Immature natural killer cell (primary cell): ENCODE data around the gene DENND6A. TPM values are rescaled to one million over a fixed set of nuclear protein-coding genes. Genes with fewer than 3 reads are reported as not detected.
A peak's percentile ranks its signal among the peaks of the same experiment; 100 is the strongest.
"Not testable (repeated sequence)": the region's sequence is repeated elsewhere in the genome, so short reads cannot be mapped to it uniquely, and the experiment has no call there.

ENCODE experiments used
- DNase-seq, 3 donors: peaks; one replicate each; pipeline ENCODE4 v3.0.0; 2022; ENCODE audit warnings: mixed read lengths in 1 of 3
- H3K27ac Mint-ChIP-seq, 6 donors: one replicate each; pipeline ENCODE4 v1.8.0; 2020; ENCODE audit warnings: mixed read lengths in 6 of 6, mild to moderate bottlenecking in 5 of 6, inconsistent platforms in 4 of 6, moderate library complexity in 3 of 6
- H3K27me3 Mint-ChIP-seq, 3 donors: one replicate each; pipeline ENCODE4 v1.8.0; 2020 to 2021; ENCODE audit warnings: low read depth in 3 of 3, mild to moderate bottlenecking in 3 of 3, mixed read lengths in 3 of 3, moderate library complexity in 3 of 3, inconsistent platforms in 1 of 3
- H3K36me3 Mint-ChIP-seq, 3 donors: one replicate each; pipeline ENCODE4 v1.8.0; 2020; ENCODE audit warnings: mixed read lengths in 3 of 3, inconsistent platforms in 2 of 3, mild to moderate bottlenecking in 2 of 3
- H3K4me1 Mint-ChIP-seq, 2 donors: one replicate each; pipeline ENCODE4 v1.8.0; 2020; ENCODE audit warnings: inconsistent platforms in 2 of 2, mild to moderate bottlenecking in 2 of 2, mixed read lengths in 2 of 2, moderate library complexity in 1 of 2
- H3K4me3 Mint-ChIP-seq, 5 donors: one replicate each; pipeline ENCODE4 v1.8.0; 2020; ENCODE audit warnings: mild to moderate bottlenecking in 5 of 5, mixed read lengths in 5 of 5, inconsistent platforms in 3 of 5, moderate library complexity in 3 of 5
- H3K9me3 Mint-ChIP-seq, 6 donors: one replicate each; pipeline ENCODE4 v1.8.0; 2020; ENCODE audit warnings: mild to moderate bottlenecking in 6 of 6, mixed read lengths in 6 of 6, inconsistent platforms in 4 of 6, moderate library complexity in 3 of 6
- polyA plus RNA-seq, 3 donors: library from polyadenylated mRNA; unstranded; fragments of 300-500 nt; fragmentation: Illumina TruSeq; gene quantifications; one replicate each; pipeline ENCODE4 v1.2.3, GENCODE V29; 2021

The DENND6A gene
- polyA plus RNA-seq, 3 donors from 2014 or later, result 8.8 to 37.1 (median 27.5) TPM

DNA sequence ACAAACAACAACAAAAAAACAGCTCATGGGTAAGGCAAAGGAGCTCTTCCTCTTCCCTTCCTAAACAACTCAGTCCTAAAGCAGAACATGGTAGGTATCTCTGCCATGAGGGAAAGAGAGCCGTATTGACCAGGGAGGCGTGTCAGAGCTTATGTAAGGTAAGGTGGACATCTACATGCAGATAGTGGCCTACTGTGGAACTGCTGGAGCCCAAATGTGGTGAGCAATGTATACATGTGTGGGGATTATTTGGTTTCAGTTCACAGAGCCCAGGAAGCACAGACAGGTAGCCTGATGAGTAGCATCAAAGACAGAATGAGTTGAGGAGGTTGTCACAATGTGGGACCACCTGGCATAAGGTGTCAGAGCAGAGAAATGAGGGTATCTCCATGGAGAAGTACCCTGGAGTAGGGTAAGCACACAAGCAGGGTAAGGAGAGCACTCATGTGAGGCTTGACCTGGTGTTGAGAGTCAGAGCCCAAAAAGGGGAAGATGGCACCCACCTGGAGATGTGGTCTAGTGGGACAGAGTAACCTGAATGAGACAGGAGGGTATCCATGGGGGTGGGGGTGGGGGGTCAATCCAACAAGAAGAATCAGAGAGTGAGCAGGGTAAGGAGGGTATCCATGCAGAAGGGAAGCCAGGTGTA lies 45.5 kb downstream of the DENND6A start:
- peak overlapping the region in 5 of 6 donors; percentile 17 to 80 (median 65) for H3K27ac Mint-ChIP-seq
- no peaks in the 10 kb centered on the region for H3K27me3 Mint-ChIP-seq
- no peak for DNase-seq
- H3K4me1 Mint-ChIP-seq, result peaks cover 8 to 32% of the 10 kb centered on the region in 2 donors
- no peak overlapping the region for H3K4me3 Mint-ChIP-seq
- H3K36me3 Mint-ChIP-seq, result peaks cover 26 to 47% (median 37%) of the 10 kb centered on the region in 3 donors
- no peaks in the 10 kb centered on the region for H3K9me3 Mint-ChIP-seq

DNA sequence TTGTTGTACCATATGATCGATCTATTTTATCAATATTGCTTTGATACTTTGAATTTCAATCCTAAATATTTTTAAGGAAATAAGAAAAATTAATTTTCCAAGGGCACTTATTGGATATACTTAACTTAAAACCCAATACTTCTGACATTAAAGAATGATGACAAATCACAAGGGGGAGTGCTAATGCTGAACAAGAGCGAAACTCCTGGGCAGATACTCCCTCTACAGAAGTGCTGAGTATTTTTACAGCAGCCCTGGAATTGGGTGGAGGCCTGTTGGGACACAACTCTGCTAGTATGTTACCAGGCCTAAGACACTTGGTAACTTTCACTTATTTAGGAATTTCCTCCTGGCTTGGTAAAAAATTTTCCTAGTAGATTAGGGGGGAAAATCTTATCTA lies 46.2 kb downstream of the DENND6A start:
- DNase-seq, result peak in 2 of 3 donors; percentile 10 to 15
- no peak overlapping the region for H3K4me3 Mint-ChIP-seq
- H3K27me3 Mint-ChIP-seq, result no peaks in the 10 kb centered on the region
- H3K4me1 Mint-ChIP-seq, result peaks cover 6 to 27% of the 10 kb centered on the region in 2 donors
- no peaks in the 10 kb centered on the region for H3K9me3 Mint-ChIP-seq
- peak overlapping the region in 4 of 6 donors; percentile 7 to 69 (median 40) for H3K27ac Mint-ChIP-seq
- H3K36me3 Mint-ChIP-seq, result peaks cover 31 to 49% (median 42%) of the 10 kb centered on the region in 3 donors

GRCh38 chr3:57644740-57645139 lies 48.1 kb downstream of the DENND6A start:
- H3K9me3 Mint-ChIP-seq, result no peaks in the 10 kb centered on the region

DNA sequence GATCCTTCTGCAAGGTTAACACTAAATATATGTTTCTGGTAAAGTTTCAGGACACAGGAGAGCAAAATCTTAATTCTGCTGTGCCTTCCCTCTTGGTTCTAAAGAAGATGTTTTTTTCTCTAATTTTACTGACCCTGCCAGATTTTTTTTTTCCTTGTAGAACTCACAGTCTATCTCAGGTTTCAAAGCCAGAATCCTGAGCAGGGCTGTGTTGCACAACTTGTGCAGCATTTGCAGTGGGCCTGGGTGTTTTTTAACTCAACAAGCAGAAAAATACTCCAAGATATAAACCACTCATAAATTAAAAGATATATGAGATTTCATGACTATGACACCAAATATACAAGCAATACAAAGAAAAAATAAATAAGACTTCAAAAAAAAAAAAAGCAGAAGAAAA lies 55.5 kb downstream of the DENND6A start:
- peak overlapping the region in 1 of 6 donors; percentile 35 for H3K27ac Mint-ChIP-seq
- H3K36me3 Mint-ChIP-seq, result peaks cover 29 to 48% (median 36%) of the 10 kb centered on the region in 3 donors
- H3K9me3 Mint-ChIP-seq, result no peaks in the 10 kb centered on the region

More at GRCh38 chr3:57644740-57645139, 48.1 kb downstream of the DENND6A start:
- peaks cover 8 to 27% of the 10 kb centered on the region in 2 donors for H3K4me1 Mint-ChIP-seq
- no peak overlapping the region for H3K4me3 Mint-ChIP-seq
- H3K36me3 Mint-ChIP-seq, result peaks cover 40 to 52% (median 50%) of the 10 kb centered on the region in 3 donors
- no peak for DNase-seq
- no peaks in the 10 kb centered on the region for H3K27me3 Mint-ChIP-seq
- peak overlapping the region in 1 of 6 donors; percentile 85 for H3K27ac Mint-ChIP-seq

DNA sequence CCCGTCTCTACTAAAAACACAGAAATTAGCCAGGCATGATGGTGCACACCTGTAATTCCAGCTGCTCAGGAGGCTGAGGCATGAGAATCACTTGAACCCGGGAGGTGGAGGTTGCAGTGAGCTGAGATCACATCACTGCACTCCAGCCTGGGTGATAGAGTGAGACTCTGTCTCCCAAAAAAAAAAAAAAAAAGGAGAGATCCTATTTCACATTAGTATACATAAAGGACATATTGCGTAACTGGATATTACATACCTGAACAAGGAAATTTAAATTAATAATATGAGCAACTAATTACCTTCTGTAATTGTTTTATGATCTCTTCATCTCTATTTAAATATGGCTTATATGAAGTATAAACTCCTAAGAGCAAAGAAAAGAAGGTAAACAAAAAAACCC lies 58.6 kb downstream of the DENND6A start:
- peaks cover 16 to 45% (median 23%) of the 10 kb centered on the region in 3 donors for H3K36me3 Mint-ChIP-seq
- not testable (repeated sequence) for DNase-seq

More for the DNA sequence above, 55.5 kb downstream of the DENND6A start:
- DNase-seq, result no peak
- Mint-ChIP-seq H3K4me1 (peaks cover 4 to 5% of the 10 kb centered on the region in 2 donors), H3K27me3 (peaks cover 0 to 2% (median 0%) of the 10 kb centered on the region in 3 donors), H3K4me3 (no peak overlapping the region)

DNA sequence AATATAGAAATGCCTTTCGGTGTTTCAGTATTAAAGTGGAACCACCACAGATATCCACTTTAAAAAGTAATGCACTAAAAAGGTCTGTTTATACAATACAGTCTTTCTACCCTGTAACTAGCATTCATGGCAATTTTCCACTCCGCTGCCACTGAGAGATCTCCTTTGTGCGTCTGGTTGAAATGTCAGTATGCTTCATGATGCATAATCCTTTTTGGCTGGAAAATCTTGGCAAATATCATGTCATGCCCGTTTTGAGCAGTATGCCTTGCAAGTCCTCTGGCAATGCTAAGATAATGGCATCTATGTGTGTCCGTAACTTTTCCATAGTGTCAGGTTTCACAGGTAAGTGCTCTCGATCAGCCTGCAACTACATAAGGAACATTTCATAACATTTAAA lies 64.9 kb downstream of the DENND6A start:
- peaks cover 0 to 3% of the 10 kb centered on the region in 2 donors for H3K4me1 Mint-ChIP-seq
- no peak overlapping the region for H3K27ac Mint-ChIP-seq
- H3K4me3 Mint-ChIP-seq, result no peak overlapping the region
- H3K36me3 Mint-ChIP-seq, result peaks cover 23 to 40% (median 33%) of the 10 kb centered on the region in 3 donors
- no peaks in the 10 kb centered on the region for H3K9me3 Mint-ChIP-seq
- no peaks in the 10 kb centered on the region for H3K27me3 Mint-ChIP-seq
- no peak for DNase-seq

More for the DNA sequence above, 58.6 kb downstream of the DENND6A start:
- not testable (repeated sequence) for H3K4me1 Mint-ChIP-seq, H3K27me3 Mint-ChIP-seq, H3K9me3 Mint-ChIP-seq, H3K27ac Mint-ChIP-seq, H3K4me3 Mint-ChIP-seq

DNA sequence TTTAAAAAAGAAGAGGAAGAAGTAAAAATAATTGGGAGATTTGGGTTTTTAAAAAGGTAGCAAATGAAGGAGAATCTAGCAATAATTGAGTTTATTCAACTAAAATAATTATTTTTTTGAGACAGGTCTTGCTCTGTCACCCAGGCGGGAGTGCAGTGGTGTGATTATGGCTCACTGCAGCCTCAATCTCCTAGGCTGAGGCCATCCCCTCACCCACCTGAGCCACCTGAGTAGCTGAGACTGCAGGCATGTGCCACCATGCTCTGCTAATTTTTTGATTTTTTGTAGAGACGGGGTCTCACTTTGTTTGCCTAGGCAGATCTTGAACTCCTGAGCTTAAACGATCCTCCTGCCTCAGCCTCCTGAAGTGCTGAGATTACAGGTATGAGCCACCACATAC lies 68.1 kb downstream of the DENND6A start:
- H3K27me3 Mint-ChIP-seq, result no peaks in the 10 kb centered on the region
- H3K4me1 Mint-ChIP-seq, result peaks cover 0 to 1% of the 10 kb centered on the region in 2 donors
- H3K27ac Mint-ChIP-seq, result peak overlapping the region in 2 of 6 donors; percentile 9 to 31
- peaks cover 21 to 30% (median 25%) of the 10 kb centered on the region in 3 donors for H3K36me3 Mint-ChIP-seq
- H3K9me3 Mint-ChIP-seq, result no peaks in the 10 kb centered on the region
- DNase-seq, result no peak
- H3K4me3 Mint-ChIP-seq, result no peak overlapping the region

DNA sequence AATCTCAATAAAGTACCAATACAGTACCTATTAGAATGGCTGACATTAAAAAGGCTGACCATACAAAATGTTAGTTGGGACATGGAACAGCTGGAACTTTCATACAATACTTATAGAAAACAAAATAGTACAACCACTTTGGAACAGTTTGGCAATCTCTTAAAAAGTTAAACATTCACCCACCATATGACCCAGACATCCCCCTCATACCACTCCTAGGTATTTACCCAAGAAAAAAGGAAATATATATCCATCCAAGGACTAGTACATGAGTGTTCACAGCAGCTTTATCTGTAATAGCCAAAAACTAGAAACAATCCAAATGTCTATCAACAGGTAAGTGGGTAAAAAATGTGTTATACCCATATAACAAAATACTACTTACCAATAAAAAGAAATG lies 70.5 kb downstream of the DENND6A start:
- H3K4me3 Mint-ChIP-seq, result no peak overlapping the region
- no peaks in the 10 kb centered on the region for H3K27me3 Mint-ChIP-seq
- H3K36me3 Mint-ChIP-seq, result peaks cover 8 to 15% (median 14%) of the 10 kb centered on the region in 3 donors
- H3K4me1 Mint-ChIP-seq, result no peaks in the 10 kb centered on the region
- DNase-seq, result no peak
- no peaks in the 10 kb centered on the region for H3K9me3 Mint-ChIP-seq
- peak overlapping the region in 4 of 6 donors; percentile 7 to 83 (median 48) for H3K27ac Mint-ChIP-seq

- Mint-ChIP-seq H3K27me3 (no peaks in the 10 kb centered on the region), H3K4me1 (no peaks in the 10 kb centered on the region), H3K9me3 (no peaks in the 10 kb centered on the region), H3K36me3 (peaks cover 0 to 6% (median 0%) of the 10 kb centered on the region in 3 donors), H3K4me3 (no peak overlapping the region), H3K27ac (peak overlapping the region in 3 of 6 donors; percentile 29 to 54 (median 40))
- DNase-seq, result no peak
Observed at GRCh38 chr3:57617739-57618138, 75.1 kb downstream of the DENND6A start.

- Mint-ChIP-seq H3K4me1 (peaks cover 0 to 6% of the 10 kb centered on the region in 2 donors), H3K27me3 (no peaks in the 10 kb centered on the region), H3K27ac (peak overlapping the region in 1 of 6 donors; percentile 14), H3K9me3 (no peaks in the 10 kb centered on the region), H3K4me3 (no peak overlapping the region), H3K36me3 (peaks cover 0 to 11% (median 4%) of the 10 kb centered on the region in 3 donors)
- no peak for DNase-seq
Observed at GRCh38 chr3:57616233-57616632, 76.6 kb downstream of the DENND6A start.

DNA sequence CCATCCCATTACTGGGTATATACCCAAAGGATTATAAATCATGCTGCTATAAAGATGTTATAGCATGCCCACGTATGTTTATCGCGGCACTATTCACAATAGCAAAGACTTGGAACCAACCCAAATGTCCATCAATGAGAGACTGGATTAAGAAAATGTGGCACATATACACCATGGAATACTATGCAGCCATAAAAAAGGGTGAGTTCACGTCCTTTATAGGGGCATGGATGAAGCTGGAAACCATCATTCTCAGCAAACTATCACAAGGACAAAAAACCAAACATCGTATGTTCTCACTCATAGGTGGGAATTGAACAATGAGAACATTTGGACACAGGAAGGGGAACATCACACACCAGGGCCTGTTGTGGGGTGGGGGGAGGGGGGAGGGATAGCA lies 81.0 kb downstream of the DENND6A start:
- not testable (repeated sequence) for H3K4me1 Mint-ChIP-seq, H3K9me3 Mint-ChIP-seq, H3K27ac Mint-ChIP-seq, DNase-seq, H3K27me3 Mint-ChIP-seq, H3K4me3 Mint-ChIP-seq
- peaks cover 9 to 31% (median 30%) of the 10 kb centered on the region in 3 donors for H3K36me3 Mint-ChIP-seq

- H3K27ac Mint-ChIP-seq, result no peak overlapping the region
- H3K36me3 Mint-ChIP-seq, result peaks cover 23 to 44% (median 39%) of the 10 kb centered on the region in 3 donors
- no peaks in the 10 kb centered on the region for H3K4me1 Mint-ChIP-seq
Observed at GRCh38 chr3:57605683-57606082, 87.2 kb downstream of the DENND6A start.

GRCh38 chr3:57604971-57605370 lies 87.9 kb downstream of the DENND6A start:
- Mint-ChIP-seq H3K27me3 (peaks cover 0 to 2% (median 0%) of the 10 kb centered on the region in 3 donors), H3K4me1 (no peaks in the 10 kb centered on the region), H3K27ac (no peak overlapping the region), H3K9me3 (peaks cover 2 to 13% (median 8%) of the 10 kb centered on the region in 6 donors), H3K36me3 (peaks cover 23 to 44% (median 34%) of the 10 kb centered on the region in 3 donors), H3K4me3 (no peak overlapping the region)
- DNase-seq, result no peak

More at GRCh38 chr3:57605683-57606082, 87.2 kb downstream of the DENND6A start:
- peaks cover 2 to 13% (median 8%) of the 10 kb centered on the region in 6 donors for H3K9me3 Mint-ChIP-seq
- no peak for DNase-seq
- peaks cover 0 to 2% (median under 1%) of the 10 kb centered on the region in 3 donors for H3K27me3 Mint-ChIP-seq
- H3K4me3 Mint-ChIP-seq, result no peak overlapping the region

GRCh38 chr3:57600195-57600594 lies 92.7 kb downstream of the DENND6A start:
- H3K27ac Mint-ChIP-seq, result peak overlapping the region in 3 of 6 donors; percentile 62 to 78 (median 75)
- H3K27me3 Mint-ChIP-seq, result peaks cover 19 to 24% (median 21%) of the 10 kb centered on the region in 3 donors
- H3K4me1 Mint-ChIP-seq, result peaks cover 35 to 42% of the 10 kb centered on the region in 2 donors
- peaks cover 4 to 10% (median 6%) of the 10 kb centered on the region in 3 donors for H3K36me3 Mint-ChIP-seq
- H3K9me3 Mint-ChIP-seq, result peaks cover 0 to 3% (median 0%) of the 10 kb centered on the region in 6 donors
- DNase-seq, result no peak
- H3K4me3 Mint-ChIP-seq, result no peak overlapping the region
